Stromal cell of bone marrow (primary cell): ENCODE results near the gene FHIT.

ENCODE experiments used
- DNase-seq: peaks from one replicate; pipeline ENCODE4 v3.0.0-alpha.2; 2012; ENCODE audit warnings: low read depth

The FHIT gene

DNA sequence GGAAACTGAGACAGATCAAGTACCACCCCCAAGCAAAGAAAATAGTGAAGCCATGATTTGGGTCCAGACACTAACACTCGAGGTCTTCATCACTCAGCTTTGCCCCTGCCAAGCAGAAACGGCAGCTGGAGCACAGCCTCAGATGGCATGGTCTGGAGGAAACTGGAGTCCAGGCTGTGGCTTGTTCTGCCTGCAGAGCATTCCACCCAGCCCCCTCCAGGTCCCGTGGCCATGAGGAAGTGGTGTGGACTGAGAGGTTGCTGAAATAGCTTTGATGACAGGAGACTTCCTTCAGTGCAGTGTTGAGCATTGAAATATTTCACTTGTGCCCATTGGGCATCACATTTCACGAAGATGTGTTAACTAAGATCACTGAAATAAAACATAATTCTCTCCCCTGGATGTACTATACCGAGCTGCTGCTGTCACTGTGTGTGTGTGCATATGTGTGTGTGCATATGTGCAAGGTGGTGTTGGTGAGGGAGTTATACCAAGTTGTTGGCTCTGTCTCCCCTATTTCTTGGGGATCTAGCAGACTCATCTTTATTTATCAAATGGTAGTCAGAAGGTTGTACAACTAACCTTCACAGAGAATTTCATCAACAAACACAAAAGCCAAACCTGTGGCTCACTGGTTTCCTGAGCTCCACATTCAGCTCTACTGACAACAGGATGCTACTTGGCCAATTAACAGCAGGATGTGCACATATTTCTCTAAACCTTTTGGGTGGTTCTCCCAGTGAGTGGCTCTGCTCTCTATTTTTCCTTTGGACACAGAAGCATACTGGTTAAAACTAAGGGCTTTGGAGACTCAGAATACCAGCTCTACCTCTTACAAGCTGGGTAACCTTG, 1541.3 kb downstream of the FHIT start:
- DNase-seq, result no peak

DNA sequence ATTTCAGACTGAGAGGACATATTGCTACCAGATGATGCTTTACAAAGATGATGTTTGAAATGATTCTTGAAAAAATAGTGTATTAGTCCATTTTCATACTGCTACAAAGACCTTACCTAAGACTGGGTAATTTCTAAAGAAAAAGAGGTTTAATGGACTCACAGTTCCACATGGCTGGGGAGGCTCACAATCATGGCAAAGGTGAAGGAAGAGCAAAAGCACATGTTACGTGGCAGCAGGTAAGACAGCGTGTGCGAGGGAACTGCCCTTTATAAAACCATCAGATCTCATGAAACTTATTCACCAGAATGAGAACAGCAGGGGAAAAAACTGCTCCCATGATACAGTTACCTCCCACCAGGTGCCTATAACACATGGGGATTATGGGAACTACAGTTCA, 1543.0 kb downstream of the FHIT start:
- DNase-seq, result no peak

DNA sequence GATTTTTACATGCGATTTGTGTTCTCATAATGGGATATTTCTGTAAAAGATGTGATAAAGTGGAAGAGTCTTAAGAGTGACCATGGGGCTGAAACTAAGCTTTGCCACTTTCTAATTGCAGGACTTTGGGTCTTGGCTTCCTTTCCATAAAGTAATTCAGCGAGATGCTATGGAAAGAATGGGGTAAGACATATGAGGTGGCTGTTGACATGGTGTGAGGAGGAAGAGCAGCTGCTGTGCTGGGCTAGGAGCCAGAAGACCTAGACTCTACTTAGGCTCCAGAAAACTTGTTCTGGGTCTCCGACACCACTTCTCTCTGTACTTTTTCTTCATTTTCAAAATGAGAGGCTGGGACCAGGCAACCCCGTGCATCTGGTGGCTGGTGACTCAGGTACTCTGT, 1547.0 kb downstream of the FHIT start:
- no peak for DNase-seq

DNA sequence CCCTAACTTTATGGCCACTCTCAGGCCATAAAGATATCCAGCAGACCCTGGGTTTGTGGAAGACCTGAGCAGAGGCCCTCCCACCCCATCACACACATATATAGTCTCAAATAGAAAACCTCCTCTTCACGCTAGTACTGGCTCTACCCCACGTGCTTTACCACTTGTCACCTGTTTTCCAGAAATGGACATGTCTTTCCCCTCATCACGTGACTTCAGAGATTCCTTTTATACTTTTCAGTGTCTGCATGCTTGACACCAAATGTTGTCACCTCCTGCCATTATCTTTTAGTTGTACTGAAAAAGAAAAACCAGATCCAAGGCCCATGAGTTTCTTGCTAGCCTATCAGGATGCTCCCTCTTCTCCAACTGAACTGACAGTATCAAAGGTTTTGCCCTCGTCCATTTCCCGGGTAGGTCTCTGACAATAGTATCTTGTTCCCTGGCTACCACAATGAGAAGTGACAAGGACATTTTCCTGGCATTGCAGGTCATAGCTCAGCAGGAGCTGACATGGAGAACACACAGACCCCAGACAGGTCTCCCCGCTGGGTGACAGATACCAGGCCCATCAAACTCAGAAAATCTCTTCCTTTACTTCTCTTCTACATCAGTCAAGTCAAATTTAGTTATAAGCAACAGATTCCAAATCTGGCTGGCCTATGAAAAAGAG, 1551.5 kb downstream of the FHIT start:
- no peak for DNase-seq
